A172 (cell line): ENCODE data around the gene PKNOX1. TPM values are rescaled to one million over a fixed set of nuclear protein-coding genes. Genes with fewer than 3 reads are reported as not detected.
"Not testable (repeated sequence)": the region's sequence is repeated elsewhere in the genome, so short reads cannot be mapped to it uniquely, and the experiment has no call there.

Experiments
- DNase-seq: peaks from one replicate; pipeline ENCODE4 v3.0.0-alpha.2; 2015; ENCODE audit warnings: low spot score
- total RNA-seq: library from RNA; depleted of rRNA; stranded (reverse); fragments of >200 nt; shearing (Covaris generic); gene quantifications from 2 replicates; pipeline ENCODE4 v1.2.3, GENCODE V29; 2014; rRNA removed

The PKNOX1 gene
- total RNA-seq, 1 experiment from 2014 or later = 17.3 TPM

GRCh38 chr21:43045876-43046821 is 71.8 kb downstream of the PKNOX1 start:
- not testable (repeated sequence) for DNase-seq

- not testable (repeated sequence) for DNase-seq
Observed at GRCh38 chr21:43053112-43053511, 78.8 kb downstream of the PKNOX1 start.

GRCh38 chr21:43062955-43063664 is 88.7 kb downstream of the PKNOX1 start:
- not testable (repeated sequence) for DNase-seq

- DNase-seq = not testable (repeated sequence)
Observed at GRCh38 chr21:43064265-43064917, 90.0 kb downstream of the PKNOX1 start.

- DNase-seq = not testable (repeated sequence)
Observed at GRCh38 chr21:43065991-43066390, 91.6 kb downstream of the PKNOX1 start.

- DNase-seq = not testable (repeated sequence)
Observed at GRCh38 chr21:43066690-43067089, 92.3 kb downstream of the PKNOX1 start.

GRCh38 chr21:43068065-43068464 is 93.7 kb downstream of the PKNOX1 start:
- DNase-seq = not testable (repeated sequence)

GRCh38 chr21:43069682-43070081 is 95.3 kb downstream of the PKNOX1 start:
- DNase-seq = not testable (repeated sequence)

GRCh38 chr21:43072742-43073141 is 98.4 kb downstream of the PKNOX1 start:
- DNase-seq = not testable (repeated sequence)

- not testable (repeated sequence) for DNase-seq
Observed at GRCh38 chr21:43074401-43075169, 100.2 kb downstream of the PKNOX1 start.

- not testable (repeated sequence) for DNase-seq
Observed at GRCh38 chr21:43075170-43076022, 101.0 kb downstream of the PKNOX1 start, which contains the start of gene CBS. Gene CBS (minus strand): TSS chr21:43075835. CDS start chr21:43072193, 3,642 bp downstream.

- DNase-seq = not testable (repeated sequence)
Observed at GRCh38 chr21:43076023-43076637, 101.8 kb downstream of the PKNOX1 start.

GRCh38 chr21:43076643-43077042 is 102.3 kb downstream of the PKNOX1 start:
- DNase-seq = not testable (repeated sequence)

- DNase-seq = not testable (repeated sequence)
Observed at GRCh38 chr21:43082587-43083300, 108.4 kb downstream of the PKNOX1 start.

Other genes with a start within 250 kb of the PKNOX1 start
- gene WDR4, start 95.0 kb upstream of the PKNOX1 start, total RNA-seq = 18.5 and 22.4 TPM in 2 replicates
- 68.7 and 85.1 TPM in 2 replicates for gene NDUFV3, start 81.3 kb upstream of the PKNOX1 start, total RNA-seq
- gene ERVH48-1, start 48.9 kb upstream of the PKNOX1 start, total RNA-seq = not detected in 2 replicates
- 26.4 and 29.0 TPM in 2 replicates for gene CBS, start 101.3 kb downstream of the PKNOX1 start, total RNA-seq
- 64.5 and 66.2 TPM in 2 replicates for gene U2AF1, start 133.0 kb downstream of the PKNOX1 start, total RNA-seq
- not detected in 2 replicates for gene CRYAA, start 194.4 kb downstream of the PKNOX1 start, total RNA-seq